ENCODE data around the gene UBA6. TPM values are rescaled to one million over a fixed set of nuclear protein-coding genes. Genes with fewer than 3 reads are reported as not detected.
"Not testable (repeated sequence)": the region's sequence is repeated elsewhere in the genome, so short reads cannot be mapped to it uniquely, and the experiment has no call there.

Gene UBA6
- total RNA-seq, 2 donors from 2014 or later = 56.0 to 130 TPM

DNA sequence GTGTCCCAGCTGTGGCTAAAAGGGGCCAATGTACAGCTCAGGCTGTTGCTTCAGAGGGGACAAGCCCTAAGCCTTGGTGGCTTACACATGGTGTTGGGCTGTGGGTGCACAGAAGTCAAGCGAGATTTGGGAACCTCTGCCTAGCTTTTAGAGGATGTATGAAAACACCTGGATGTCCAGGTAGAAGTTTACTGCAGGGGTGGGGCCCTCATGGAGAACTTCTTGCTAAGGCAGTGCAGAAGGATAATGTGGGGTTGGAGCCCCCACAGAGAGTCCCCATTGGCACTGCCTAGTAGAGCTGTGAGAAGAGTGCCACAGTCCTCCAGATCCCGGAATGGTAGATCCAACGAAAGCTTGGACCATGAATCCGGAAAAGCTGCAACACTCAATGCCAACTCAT is 40.5 kb downstream of the UBA6 start:
- Histone ChIP-seq H3K9me3 (no peaks in the 10 kb centered on the region), H3K27me3 (replicated peaks; ENCODE audit: insufficient read depth) (no peaks in the 10 kb centered on the region), H3K27ac (no peak overlapping the region), H3K4me3 (no peak overlapping the region), H3K36me3 (no peaks in the 10 kb centered on the region), H3K4me1 (replicated peaks) (no peaks in the 10 kb centered on the region)
- TF ChIP-seq POLR2A (IDR thresholded peaks at IDR 0.05) (no peak), POLR2AphosphoS5 (IDR thresholded peaks at IDR 0.05) (no peak)
- TF ChIP-seq, protein P1, sequence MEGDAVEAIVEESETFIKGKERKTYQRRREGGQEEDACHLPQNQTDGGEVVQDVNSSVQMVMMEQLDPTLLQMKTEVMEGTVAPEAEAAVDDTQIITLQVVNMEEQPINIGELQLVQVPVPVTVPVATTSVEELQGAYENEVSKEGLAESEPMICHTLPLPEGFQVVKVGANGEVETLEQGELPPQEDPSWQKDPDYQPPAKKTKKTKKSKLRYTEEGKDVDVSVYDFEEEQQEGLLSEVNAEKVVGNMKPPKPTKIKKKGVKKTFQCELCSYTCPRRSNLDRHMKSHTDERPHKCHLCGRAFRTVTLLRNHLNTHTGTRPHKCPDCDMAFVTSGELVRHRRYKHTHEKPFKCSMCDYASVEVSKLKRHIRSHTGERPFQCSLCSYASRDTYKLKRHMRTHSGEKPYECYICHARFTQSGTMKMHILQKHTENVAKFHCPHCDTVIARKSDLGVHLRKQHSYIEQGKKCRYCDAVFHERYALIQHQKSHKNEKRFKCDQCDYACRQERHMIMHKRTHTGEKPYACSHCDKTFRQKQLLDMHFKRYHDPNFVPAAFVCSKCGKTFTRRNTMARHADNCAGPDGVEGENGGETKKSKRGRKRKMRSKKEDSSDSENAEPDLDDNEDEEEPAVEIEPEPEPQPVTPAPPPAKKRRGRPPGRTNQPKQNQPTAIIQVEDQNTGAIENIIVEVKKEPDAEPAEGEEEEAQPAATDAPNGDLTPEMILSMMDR (IDR thresholded peaks at IDR 0.05) = no peak
- intact Hi-C loops (cut with DNase I) = no loop called here
- WGBS = 96% methylated on average over 4 of the region's 4 CpGs
- DNase-seq (ENCODE audit: low spot score) = no peak

- H3K4me3 ChIP-seq = no peak overlapping the region
- H3K9me3 ChIP-seq = no peaks in the 10 kb centered on the region
- H3K4me1 ChIP-seq (replicated peaks) = no peaks in the 10 kb centered on the region
- WGBS = 95% methylated on average over 2 of the region's 2 CpGs
- no peaks in the 10 kb centered on the region for H3K27me3 ChIP-seq (replicated peaks; ENCODE audit: insufficient read depth)
- intact Hi-C loops (cut with DNase I) = no loop called here
- H3K36me3 ChIP-seq = no peaks in the 10 kb centered on the region
- TF ChIP-seq, protein P1 (IDR thresholded peaks at IDR 0.05) = no peak
- TF ChIP-seq POLR2AphosphoS5 (IDR thresholded peaks at IDR 0.05) (no peak), POLR2A (IDR thresholded peaks at IDR 0.05) (no peak)
- no peak overlapping the region for H3K27ac ChIP-seq
- DNase-seq (ENCODE audit: low spot score) = no peak
Observed at GRCh38 chr4:67659065-67659464, 41.9 kb downstream of the UBA6 start.

DNA sequence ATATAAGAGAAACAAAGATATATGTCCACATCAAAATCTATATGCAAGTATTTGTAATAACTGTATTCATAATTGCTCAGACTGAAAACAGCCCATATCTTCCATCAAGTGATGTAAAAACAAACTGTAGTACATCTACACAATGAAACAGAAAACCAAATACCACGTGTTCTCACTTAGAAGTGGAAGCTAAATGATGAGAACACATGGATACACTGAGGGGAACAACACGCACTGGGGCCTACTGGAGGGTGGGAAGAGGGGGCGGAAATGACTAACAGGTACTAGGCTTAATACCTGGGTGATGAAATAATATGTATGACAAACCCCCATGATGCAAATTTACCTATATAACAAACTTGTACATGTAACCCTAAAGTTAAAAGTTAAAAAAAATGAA is 42.7 kb downstream of the UBA6 start:
- no peak overlapping the region for H3K27ac ChIP-seq
- WGBS = 96% methylated on average over 3 of the region's 3 CpGs
- H3K27me3 ChIP-seq (replicated peaks; ENCODE audit: insufficient read depth) = no peaks in the 10 kb centered on the region
- no peaks in the 10 kb centered on the region for H3K4me1 ChIP-seq (replicated peaks)
- TF ChIP-seq POLR2AphosphoS5 (IDR thresholded peaks at IDR 0.05) (no peak), POLR2A (IDR thresholded peaks at IDR 0.05) (no peak)
- TF ChIP-seq, protein P1 (IDR thresholded peaks at IDR 0.05) = no peak
- DNase-seq (ENCODE audit: low spot score) = no peak
- no peaks in the 10 kb centered on the region for H3K36me3 ChIP-seq
- H3K9me3 ChIP-seq = no peaks in the 10 kb centered on the region
- intact Hi-C loops (cut with DNase I) = no loop called here
- no peak overlapping the region for H3K4me3 ChIP-seq

GRCh38 chr4:67651536-67651935 is 49.4 kb downstream of the UBA6 start:
- no peaks in the 10 kb centered on the region for H3K27me3 ChIP-seq (replicated peaks; ENCODE audit: insufficient read depth)
- H3K4me3 ChIP-seq = no peak overlapping the region
- no peak for DNase-seq (ENCODE audit: low spot score)
- H3K4me1 ChIP-seq (replicated peaks) = no peaks in the 10 kb centered on the region
- TF ChIP-seq POLR2AphosphoS5 (IDR thresholded peaks at IDR 0.05) = no peak
- TF ChIP-seq, protein P1 (IDR thresholded peaks at IDR 0.05) = no peak
- no peak for TF ChIP-seq POLR2A (IDR thresholded peaks at IDR 0.05)
- no peaks in the 10 kb centered on the region for H3K9me3 ChIP-seq
- H3K36me3 ChIP-seq = no peaks in the 10 kb centered on the region
- no peak overlapping the region for H3K27ac ChIP-seq
- intact Hi-C loops (cut with DNase I) = no loop called here

GRCh38 chr4:67638136-67638535 is 62.8 kb downstream of the UBA6 start:
- H3K27ac ChIP-seq = no peak overlapping the region
- 85% methylated on average over 5 of the region's 5 CpGs for WGBS
- H3K9me3 ChIP-seq = no peaks in the 10 kb centered on the region
- DNase-seq (ENCODE audit: low spot score) = no peak
- TF ChIP-seq, protein P1 (IDR thresholded peaks at IDR 0.05) = no peak
- no peak overlapping the region for H3K4me3 ChIP-seq
- intact Hi-C loops (cut with DNase I) = no loop called here
- H3K4me1 ChIP-seq (replicated peaks) = no peaks in the 10 kb centered on the region
- H3K27me3 ChIP-seq (replicated peaks; ENCODE audit: insufficient read depth) = no peaks in the 10 kb centered on the region
- peaks cover 0 to 4% of the 10 kb centered on the region in 2 donors for H3K36me3 ChIP-seq

GRCh38 chr4:67636978-67637377 is 64.0 kb downstream of the UBA6 start:
- DNase-seq (ENCODE audit: low spot score); H3K9me3 ChIP-seq; H3K4me1 ChIP-seq (replicated peaks); H3K4me3 ChIP-seq; intact Hi-C loops (cut with DNase I); H3K36me3 ChIP-seq; H3K27me3 ChIP-seq (replicated peaks; ENCODE audit: insufficient read depth); H3K27ac ChIP-seq: not testable (repeated sequence)
- WGBS = 95% methylated on average over 21 of the region's 30 CpGs
